GM21360 (cell line): ENCODE results near the gene NPRL2.

Experiments
- ATAC-seq: cut with Tn5 transposase; IDR thresholded peaks from one replicate; pipeline ENCODE4 v1.9.1; 2021; ENCODE audit warnings: mild to moderate bottlenecking, moderate library complexity; ENCODE audit not compliant: unreplicated experiment

NPRL2 gene

DNA sequence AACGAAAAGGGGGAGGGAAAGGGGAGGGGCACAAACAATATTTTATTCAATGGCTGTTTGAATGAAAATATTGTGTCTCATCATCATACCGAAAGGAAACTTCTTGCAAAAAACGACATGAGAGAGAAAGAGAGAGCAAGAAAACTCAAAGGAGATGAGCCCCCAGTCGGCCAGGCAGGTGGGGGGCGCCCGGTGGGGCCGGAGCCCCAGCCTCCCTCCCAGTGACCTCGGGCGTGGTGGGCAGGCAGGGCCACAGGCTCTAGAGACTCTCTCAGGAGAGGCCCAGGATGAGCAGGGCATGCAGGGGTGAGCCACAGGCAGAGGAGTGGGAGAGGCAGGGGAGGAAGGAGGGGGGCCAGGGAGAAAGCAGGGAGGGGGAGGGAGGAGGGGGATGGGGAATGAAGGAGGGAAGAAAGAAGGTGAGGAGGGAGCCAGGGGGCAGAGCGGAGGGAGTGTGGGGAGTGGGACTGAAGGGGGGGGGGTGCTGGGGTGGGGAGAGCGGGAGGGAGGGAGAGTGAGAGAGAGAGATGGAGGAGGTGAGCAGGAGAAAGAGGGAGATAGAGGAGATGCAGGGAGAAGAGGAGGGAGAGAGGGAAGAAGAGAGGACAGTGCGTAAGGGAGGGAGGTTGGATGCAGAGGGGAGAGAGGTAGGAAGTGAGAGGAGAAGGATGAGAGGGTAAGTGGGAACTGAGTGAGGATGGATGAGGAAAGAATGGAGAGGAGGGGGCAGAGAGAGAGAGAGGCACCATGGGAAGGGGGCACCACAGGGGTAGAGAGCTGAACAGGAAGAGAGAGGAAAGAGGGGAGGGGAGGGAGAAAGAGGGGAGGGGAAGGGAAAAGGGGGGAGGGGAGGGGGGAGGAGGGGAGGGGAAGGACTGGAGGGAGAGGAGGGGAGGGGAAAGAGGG is 22.8 kb upstream of the NPRL2 start:
- no peak for ATAC-seq

DNA sequence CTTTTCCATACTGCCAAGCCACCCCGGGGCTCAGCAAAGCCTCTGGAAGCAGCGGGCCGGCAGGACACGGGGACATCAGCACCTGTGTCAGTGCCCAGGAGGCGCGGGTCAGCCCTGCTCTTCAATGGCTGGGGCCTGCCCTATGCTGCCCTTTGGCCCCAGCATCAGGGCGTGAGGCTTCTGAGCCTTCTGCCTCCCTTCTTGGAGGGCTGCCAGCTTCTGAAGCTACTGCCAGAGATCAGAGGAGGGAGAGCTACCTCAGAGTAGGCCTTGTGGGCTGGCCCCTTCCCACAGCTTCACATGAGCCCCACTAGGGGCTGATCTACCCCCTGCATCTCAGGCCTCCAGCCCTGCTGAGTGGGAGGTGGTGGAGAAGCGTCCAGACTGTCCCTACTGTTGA is 21.8 kb upstream of the NPRL2 start:
- no peak for ATAC-seq

DNA sequence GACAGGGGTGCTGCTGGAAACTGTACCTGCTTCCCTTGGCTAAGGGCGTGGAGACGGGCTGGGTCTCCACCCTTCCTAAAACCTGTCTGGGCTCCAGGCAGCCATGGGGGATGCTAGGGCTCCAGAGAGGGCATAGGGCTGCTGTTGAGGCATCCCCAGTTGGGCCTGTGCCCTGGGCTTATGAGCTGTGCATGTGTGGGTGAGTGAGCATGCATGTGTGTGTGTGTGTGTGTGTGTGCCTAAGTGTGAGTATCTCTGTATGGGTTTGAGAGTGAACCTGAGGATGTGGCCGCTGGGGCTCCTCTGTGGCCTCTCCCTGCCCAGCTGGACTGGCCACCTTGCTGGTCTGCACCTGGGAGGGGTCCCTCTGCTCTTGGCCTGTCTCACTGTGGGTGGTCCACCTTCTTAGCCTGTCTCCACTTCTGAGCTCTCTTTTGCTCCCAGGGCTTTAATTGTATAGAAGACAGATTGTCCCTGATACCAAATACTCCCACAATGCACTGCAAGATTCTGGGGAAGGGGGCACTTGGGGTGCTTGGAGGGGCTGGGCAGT is 20.6 kb upstream of the NPRL2 start:
- no peak for ATAC-seq

DNA sequence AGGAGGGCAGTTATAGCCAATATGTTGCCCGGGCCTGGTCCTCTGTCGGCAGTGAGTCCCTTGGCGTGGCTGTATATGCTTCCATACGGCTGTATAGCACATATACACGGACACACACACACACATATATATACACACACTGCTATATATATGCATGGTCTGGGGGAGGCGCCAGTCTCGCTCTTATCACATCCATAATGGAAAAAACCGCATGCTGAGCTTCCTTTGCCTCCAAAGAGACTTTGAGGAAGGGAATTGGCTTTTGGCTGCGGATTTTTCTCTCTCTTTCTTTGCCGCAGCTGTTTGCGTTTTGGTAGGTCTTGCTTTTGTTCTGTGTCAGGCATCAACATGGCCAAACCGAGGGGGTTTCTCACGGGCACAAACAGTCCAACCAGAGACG is 20.0 kb upstream of the NPRL2 start:
- no peak for ATAC-seq

GRCh38 chr3:50369012-50369670 is 18.6 kb upstream of the NPRL2 start:
- no peak for ATAC-seq

DNA sequence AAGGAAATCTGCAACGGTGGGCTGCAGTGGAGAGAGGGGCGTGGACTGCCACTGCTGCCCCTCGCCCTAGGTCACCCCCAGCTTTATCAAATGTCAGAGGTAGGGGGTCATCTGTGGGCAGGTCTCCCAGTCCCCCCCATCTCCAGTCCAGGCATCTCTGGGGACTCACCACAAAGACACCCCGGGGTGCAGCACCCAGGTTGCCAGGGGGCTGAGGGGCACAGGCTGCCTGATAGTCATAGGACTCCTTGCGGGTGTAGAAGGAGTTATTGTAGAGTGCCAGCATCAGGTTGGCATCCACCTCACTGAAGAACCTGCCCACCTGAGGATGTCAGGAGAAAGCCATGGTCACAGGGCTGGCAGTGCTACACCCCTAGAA is 15.3 kb upstream of the NPRL2 start:
- ATAC-seq: no peak

- ATAC-seq: peak; percentile 80
Measured at GRCh38 chr3:50365080-50365841, 14.7 kb upstream of the NPRL2 start.

GRCh38 chr3:50364573-50365079 is 14.1 kb upstream of the NPRL2 start:
- ATAC-seq: peak; percentile 9

GRCh38 chr3:50359760-50360110 is 9.2 kb upstream of the NPRL2 start:
- peak; percentile 12 for ATAC-seq

DNA sequence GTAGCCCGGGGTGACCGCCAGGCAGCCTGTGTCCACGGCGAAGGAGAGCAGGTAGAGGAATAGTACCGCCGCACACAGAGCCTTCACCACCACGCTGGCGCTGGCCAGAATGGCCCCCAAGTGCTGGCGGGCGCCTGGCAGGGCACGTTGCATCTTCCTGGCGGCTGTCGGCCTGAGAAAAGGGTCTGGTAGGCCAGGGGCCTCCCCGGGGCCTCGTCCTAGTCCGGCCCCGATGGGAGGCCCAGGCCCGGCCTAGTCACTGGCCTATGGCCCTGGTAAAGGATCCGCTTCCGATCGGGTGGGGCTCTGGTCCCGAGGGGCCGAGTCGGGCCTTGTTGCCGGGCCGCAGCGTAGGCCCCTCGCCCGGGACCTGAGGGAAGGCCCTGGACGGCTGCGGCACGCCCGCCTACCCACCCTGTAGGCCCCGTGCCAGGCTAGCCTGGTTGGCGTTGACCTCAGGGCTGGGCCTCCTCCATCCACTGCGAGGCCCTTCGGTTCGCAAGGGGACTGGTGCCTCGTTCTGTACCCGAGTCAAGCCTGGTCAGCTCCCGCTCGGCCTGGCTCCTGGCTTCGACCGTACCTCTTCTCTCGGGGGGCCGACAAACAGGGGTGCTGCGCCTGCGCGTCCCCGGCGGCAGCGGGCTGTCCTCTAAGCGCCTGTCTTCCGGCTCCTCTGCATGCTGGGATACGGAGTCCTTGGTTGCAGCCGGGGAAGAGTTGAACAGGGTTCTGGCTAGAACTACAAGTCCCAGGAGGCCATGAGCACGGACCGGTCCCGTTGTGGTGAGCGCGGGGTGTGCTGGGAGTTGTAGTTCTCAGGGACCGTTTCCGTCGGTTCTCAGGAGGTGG is 8.6 kb upstream of the NPRL2 start, which contains the start of gene TMEM115:
TMEM115 (minus strand) TSS at position 611 of the 849 bp plus-strand sequence; CDS start at position 153, 458 bp downstream.
- peak; percentile 95 for ATAC-seq

- no peak for ATAC-seq
Measured at GRCh38 chr3:50358355-50358910, 7.9 kb upstream of the NPRL2 start.

- no peak for ATAC-seq
Measured at GRCh38 chr3:50357481-50357880, 6.9 kb upstream of the NPRL2 start.

GRCh38 chr3:50356553-50356952 is 6.0 kb upstream of the NPRL2 start:
- ATAC-seq: no peak

- no peak for ATAC-seq
Measured at GRCh38 chr3:50355829-50356552, 5.4 kb upstream of the NPRL2 start.

GRCh38 chr3:50354850-50355249 is 4.3 kb upstream of the NPRL2 start:
- ATAC-seq: no peak

DNA sequence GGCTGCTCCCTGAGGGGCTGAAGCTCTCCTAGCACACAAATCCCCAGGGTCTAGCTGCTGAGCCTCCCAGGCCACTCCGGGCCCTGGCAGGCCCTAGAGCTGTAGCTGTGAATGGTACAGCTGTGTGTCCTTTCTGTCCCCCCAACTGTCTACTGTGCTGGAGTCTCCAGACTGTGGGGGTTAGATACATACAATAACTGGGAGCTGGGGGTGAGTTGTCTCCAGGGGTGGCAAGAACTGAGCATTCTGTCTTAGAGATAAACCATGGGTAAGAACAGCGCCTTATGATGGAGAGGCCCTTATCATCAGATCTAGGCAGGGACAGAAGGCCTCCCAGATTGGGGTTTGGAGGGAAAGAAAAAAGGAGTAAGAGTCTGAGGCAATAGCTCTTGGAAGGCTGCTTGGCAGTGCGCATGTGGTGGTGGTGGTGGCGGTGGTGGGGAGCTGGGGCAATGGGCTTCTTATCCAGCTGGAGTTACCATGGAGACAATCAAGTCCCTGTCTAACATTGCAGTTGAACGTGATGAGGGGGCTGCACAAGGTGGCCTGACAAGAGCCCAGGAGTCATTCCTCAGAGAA is 3.7 kb upstream of the NPRL2 start:
- no peak for ATAC-seq

GRCh38 chr3:50353245-50354004 is 2.9 kb upstream of the NPRL2 start:
- ATAC-seq: no peak

DNA sequence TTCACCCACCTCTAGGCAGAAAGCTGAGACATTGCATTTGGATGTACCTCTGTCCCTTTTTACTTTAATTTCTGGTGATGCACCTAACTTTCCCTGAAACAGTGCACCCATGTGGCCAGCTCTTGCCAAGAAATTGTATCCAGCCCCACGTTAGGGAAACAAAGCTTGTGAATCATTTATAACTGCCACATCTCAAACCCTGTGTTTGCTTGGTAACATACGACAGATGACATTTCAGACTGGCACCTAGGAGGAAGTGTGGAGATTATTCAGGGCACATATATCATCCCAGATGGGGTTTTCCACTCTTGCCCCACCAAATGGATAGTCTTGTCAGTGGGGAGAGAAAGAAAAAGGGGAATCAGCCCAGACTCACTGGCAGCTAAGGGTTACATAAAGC is 2.2 kb upstream of the NPRL2 start:
- no peak for ATAC-seq
